Thymus (tissue), 11 donors: ENCODE data around the gene LIPH. TPM values are rescaled to one million over a fixed set of nuclear protein-coding genes. Genes with fewer than 3 reads are reported as not detected.
A peak's percentile ranks its signal among the peaks of the same experiment; 100 is the strongest.
"Not testable (repeated sequence)": the region's sequence is repeated elsewhere in the genome, so short reads cannot be mapped to it uniquely, and the experiment has no call there.

Experiments used
- DNase-seq, 9 donors: peaks; one replicate each; pipeline ENCODE4 v3.0.0-alpha.2; 2013; ENCODE audit warnings: low spot score in 9 of 9, low read depth in 6 of 9, missing footprints in 1 of 9
- H3K27ac ChIP-seq, 2 donors: one replicate each; pipeline ENCODE4 v1.5.1; 2013; ENCODE audit warnings: control low read depth in 1 of 2, low read depth in 1 of 2, low read length in 1 of 2, mild to moderate bottlenecking in 1 of 2, moderate library complexity in 1 of 2
- H3K27me3 ChIP-seq, 2 donors: one replicate each; pipeline ENCODE4 v1.5.1; 2013; ENCODE audit warnings: low read length in 1 of 2; ENCODE audit not compliant: control insufficient read depth in 2 of 2, insufficient read depth in 1 of 2
- H3K36me3 ChIP-seq, 2 donors: one replicate each; pipeline ENCODE4 v1.5.1; 2013; ENCODE audit warnings: low read length in 1 of 2, mild to moderate bottlenecking in 1 of 2, moderate library complexity in 1 of 2; ENCODE audit not compliant: control insufficient read depth in 2 of 2, insufficient read depth in 2 of 2
- H3K4me1 ChIP-seq, 2 donors: one replicate each; pipeline ENCODE4 v1.5.1; 2013; ENCODE audit warnings: low read length in 2 of 2; ENCODE audit not compliant: control insufficient read depth in 2 of 2, insufficient read depth in 2 of 2
- H3K4me3 ChIP-seq, 2 donors: one replicate each; pipeline ENCODE4 v1.5.1; 2013; ENCODE audit warnings: low read length in 2 of 2, control low read depth in 1 of 2, mild to moderate bottlenecking in 1 of 2
- H3K9me3 ChIP-seq, 2 donors: one replicate each; pipeline ENCODE4 v1.5.1; 2013; ENCODE audit warnings: low read length in 1 of 2, mild to moderate bottlenecking in 1 of 2; ENCODE audit not compliant: control insufficient read depth in 2 of 2, insufficient read depth in 1 of 2
- WGBS: extraction: QIAGEN DNeasy Blood & Tissue Kit; methylation state at CpG from one replicate; pipeline ENCODE4 v1.1.7; 2013; 5-methylcytosine and 5-hydroxymethylcytosine counted together
- polyA plus RNA-seq: library from polyadenylated mRNA; stranded (reverse); fragments of 200-250 nt; gene quantifications from one replicate; pipeline ENCODE4 v1.2.3, GENCODE V29; 2013
- total RNA-seq: library from RNA; stranded (reverse); fragments of 120-200 nt; gene quantifications from one replicate; pipeline ENCODE4 v1.2.4, GENCODE V29; 2013
- donor health status: healthy.

Gene LIPH
- total and polyA plus RNA-seq, 2 donors = 0.09 to 0.84 TPM

DNA sequence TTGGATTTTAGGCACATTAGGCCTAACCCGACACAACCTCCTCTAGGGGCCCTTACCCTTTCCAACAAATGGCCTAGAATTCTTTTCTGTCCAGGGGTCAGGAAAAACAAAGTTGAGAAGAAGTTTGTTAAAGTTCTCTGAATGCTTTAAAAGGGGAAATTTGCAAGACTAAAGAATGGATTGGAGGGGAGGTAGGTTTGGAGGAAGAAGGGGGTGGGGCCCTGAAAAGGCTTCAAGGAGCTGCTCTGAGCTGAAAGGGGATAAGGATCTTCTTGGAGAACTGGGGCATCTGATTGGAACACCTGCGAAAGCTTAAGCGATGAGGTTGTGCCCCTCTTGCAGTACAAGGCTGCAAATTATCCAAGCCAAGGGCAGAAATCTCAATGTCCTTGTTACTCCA lies 29.8 kb upstream of the LIPH start:
- Histone ChIP-seq H3K27ac (no peak overlapping the region), H3K27me3 (no peaks in the 10 kb centered on the region), H3K9me3 (no peaks in the 10 kb centered on the region), H3K36me3 (no peaks in the 10 kb centered on the region), H3K4me1 (peaks cover 6 to 11% of the 10 kb centered on the region in 2 donors), H3K4me3 (no peak overlapping the region)
- 87% methylated on average over 3 of the region's 3 CpGs for WGBS
- DNase-seq = no peak

DNA sequence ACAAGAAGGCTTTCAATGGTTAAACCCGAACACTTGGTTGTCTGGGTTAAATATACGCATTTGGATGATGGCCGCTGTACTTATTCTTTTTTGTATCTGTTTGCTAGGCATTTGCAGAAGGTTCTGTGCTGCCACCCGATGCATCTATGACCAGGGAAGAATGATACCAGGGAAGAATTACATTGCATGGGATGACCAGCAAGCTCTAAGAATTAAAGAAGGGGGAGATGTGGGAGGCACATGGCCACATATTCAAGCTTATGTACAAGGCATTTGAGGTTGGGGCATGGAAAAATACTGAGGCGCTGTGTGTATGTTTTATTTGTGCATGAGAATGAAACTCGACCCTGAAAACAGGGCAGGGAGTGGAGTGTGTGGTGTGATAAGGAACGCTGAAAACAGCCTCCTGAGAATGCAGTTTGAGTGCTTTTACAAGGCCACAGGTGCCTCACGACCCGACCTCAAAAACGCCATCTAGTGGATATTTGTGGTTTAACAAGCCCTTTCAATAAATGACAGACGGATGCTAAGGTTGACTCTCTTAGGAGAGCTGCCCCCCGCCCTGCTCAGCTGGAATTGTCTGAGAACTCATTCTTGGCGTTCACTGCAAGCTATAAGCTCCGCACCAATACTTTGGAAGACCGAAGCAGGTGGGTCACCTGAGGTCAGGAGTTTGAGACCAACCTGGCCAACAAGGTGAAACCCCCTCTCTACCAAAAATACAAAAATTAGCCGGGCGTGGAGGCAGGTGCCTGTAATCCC lies 22.9 kb upstream of the LIPH start:
- 33% methylated on average over 17 of the region's 17 CpGs for WGBS
- not testable (repeated sequence) for H3K4me1 ChIP-seq, H3K36me3 ChIP-seq, H3K4me3 ChIP-seq, H3K9me3 ChIP-seq, H3K27ac ChIP-seq, H3K27me3 ChIP-seq
- peak in 8 of 9 donors; percentile 65 to 89 (median 72) for DNase-seq

GRCh38 chr3:185572183-185572582 lies 19.8 kb upstream of the LIPH start:
- Histone ChIP-seq H3K27ac (no peak overlapping the region), H3K4me3 (no peak overlapping the region), H3K9me3 (peaks cover 2 to 7% of the 10 kb centered on the region in 2 donors), H3K36me3 (no peaks in the 10 kb centered on the region), H3K4me1 (no peaks in the 10 kb centered on the region), H3K27me3 (no peaks in the 10 kb centered on the region)
- DNase-seq = no peak
- 67% methylated on average over 5 of the region's 5 CpGs for WGBS

GRCh38 chr3:185561958-185562357 lies 9.6 kb upstream of the LIPH start:
- no peaks in the 10 kb centered on the region for H3K9me3 ChIP-seq
- peak overlapping the region in 1 of 2 donors; percentile 86 for H3K27ac ChIP-seq
- no peak overlapping the region for H3K4me3 ChIP-seq
- no peaks in the 10 kb centered on the region for H3K36me3 ChIP-seq
- peak in 3 of 9 donors; percentile 23 to 30 (median 24) for DNase-seq
- 15% methylated on average over 5 of the region's 5 CpGs for WGBS
- peaks cover 6 to 13% of the 10 kb centered on the region in 2 donors for H3K4me1 ChIP-seq
- no peaks in the 10 kb centered on the region for H3K27me3 ChIP-seq

GRCh38 chr3:185561374-185561943 lies 9.1 kb upstream of the LIPH start:
- no peaks in the 10 kb centered on the region for H3K36me3 ChIP-seq
- no peaks in the 10 kb centered on the region for H3K9me3 ChIP-seq
- H3K27me3 ChIP-seq = no peaks in the 10 kb centered on the region
- no peak overlapping the region for H3K4me3 ChIP-seq
- H3K27ac ChIP-seq = peak overlapping the region; percentile 53 to 86
- peak in 4 of 9 donors; percentile 16 to 54 (median 26) for DNase-seq
- WGBS = 40% methylated on average over 8 of the region's 8 CpGs
- H3K4me1 ChIP-seq = peaks cover 6 to 13% of the 10 kb centered on the region in 2 donors

DNA sequence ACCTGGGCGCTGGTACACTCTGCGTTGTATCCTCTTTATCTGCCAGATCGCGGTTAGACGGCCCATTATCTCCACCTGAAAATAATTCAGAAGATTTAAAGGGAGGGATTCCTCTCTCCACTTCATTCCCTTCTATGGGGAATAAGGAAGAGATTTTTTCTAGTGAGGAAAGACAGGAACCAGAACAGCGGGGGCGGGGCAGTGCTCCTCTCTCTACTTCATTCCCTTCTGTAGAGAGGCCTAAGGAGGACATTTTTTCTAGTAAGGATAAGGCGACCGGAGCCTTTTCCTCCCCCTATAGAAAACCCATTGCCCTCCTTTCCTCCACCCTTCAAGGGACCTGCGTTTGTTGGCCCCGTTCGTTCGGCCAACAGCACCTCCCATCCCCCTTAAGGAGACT lies 8.3 kb upstream of the LIPH start:
- peaks cover 6 to 13% of the 10 kb centered on the region in 2 donors for H3K4me1 ChIP-seq
- 97% methylated on average over 13 of the region's 13 CpGs for WGBS
- no peaks in the 10 kb centered on the region for H3K36me3 ChIP-seq
- no peak overlapping the region for H3K27ac ChIP-seq
- no peaks in the 10 kb centered on the region for H3K9me3 ChIP-seq
- DNase-seq = no peak
- H3K4me3 ChIP-seq = no peak overlapping the region
- no peaks in the 10 kb centered on the region for H3K27me3 ChIP-seq

DNA sequence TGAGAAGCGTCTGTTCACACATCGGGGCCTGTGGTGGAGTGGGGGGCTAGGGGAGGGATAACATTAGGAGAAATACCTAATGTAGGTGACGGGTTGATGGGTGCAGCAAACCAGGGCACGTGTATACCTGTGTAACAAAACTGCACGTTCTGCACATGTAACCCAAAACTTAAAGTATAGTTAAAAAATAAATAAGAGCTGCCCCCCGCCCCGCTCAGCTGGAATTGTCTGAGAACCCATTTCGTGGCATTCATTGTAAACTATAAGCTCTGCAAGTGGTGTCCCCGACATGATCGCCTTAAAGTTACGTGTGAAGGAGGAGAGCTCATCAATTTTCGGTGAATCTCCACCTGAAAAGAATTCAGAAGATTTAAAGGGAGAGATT lies 7.3 kb upstream of the LIPH start:
- H3K27ac ChIP-seq = no peak overlapping the region
- H3K4me3 ChIP-seq = no peak overlapping the region
- no peak for DNase-seq
- H3K27me3 ChIP-seq = no peaks in the 10 kb centered on the region
- WGBS = 90% methylated on average over 12 of the region's 12 CpGs
- no peaks in the 10 kb centered on the region for H3K9me3 ChIP-seq
- H3K36me3 ChIP-seq = no peaks in the 10 kb centered on the region
- H3K4me1 ChIP-seq = peaks cover 6 to 13% of the 10 kb centered on the region in 2 donors

- Histone ChIP-seq H3K9me3 (no peaks in the 10 kb centered on the region), H3K4me1 (peaks cover 6 to 13% of the 10 kb centered on the region in 2 donors), H3K27ac (no peak overlapping the region), H3K27me3 (no peaks in the 10 kb centered on the region), H3K4me3 (no peak overlapping the region), H3K36me3 (no peaks in the 10 kb centered on the region)
- WGBS = 90% methylated on average over 3 of the region's 3 CpGs
- no peak for DNase-seq
Measured at GRCh38 chr3:185558395-185558794, 6.0 kb upstream of the LIPH start.

GRCh38 chr3:185556640-185557039 lies 4.3 kb upstream of the LIPH start:
- H3K27ac ChIP-seq, H3K36me3 ChIP-seq, H3K27me3 ChIP-seq, H3K4me3 ChIP-seq, H3K4me1 ChIP-seq, H3K9me3 ChIP-seq, DNase-seq: not testable (repeated sequence)
- WGBS = 96% methylated on average over 6 of the region's 6 CpGs
